Superior temporal gyrus (tissue), 1 donor: ENCODE results near the gene SLC26A11.
"Not testable (repeated sequence)": the region's sequence is repeated elsewhere in the genome, so short reads cannot be mapped to it uniquely, and the experiment has no call there.

Experiments used
- DNase-seq: peaks from one replicate; pipeline ENCODE4 v3.0.0-alpha.2; 2016; ENCODE audit errors: extremely low spot score

The SLC26A11 gene

GRCh38 chr17:80243526-80244433 lies 23.6 kb downstream of the SLC26A11 start:
- DNase-seq: no peak

DNA sequence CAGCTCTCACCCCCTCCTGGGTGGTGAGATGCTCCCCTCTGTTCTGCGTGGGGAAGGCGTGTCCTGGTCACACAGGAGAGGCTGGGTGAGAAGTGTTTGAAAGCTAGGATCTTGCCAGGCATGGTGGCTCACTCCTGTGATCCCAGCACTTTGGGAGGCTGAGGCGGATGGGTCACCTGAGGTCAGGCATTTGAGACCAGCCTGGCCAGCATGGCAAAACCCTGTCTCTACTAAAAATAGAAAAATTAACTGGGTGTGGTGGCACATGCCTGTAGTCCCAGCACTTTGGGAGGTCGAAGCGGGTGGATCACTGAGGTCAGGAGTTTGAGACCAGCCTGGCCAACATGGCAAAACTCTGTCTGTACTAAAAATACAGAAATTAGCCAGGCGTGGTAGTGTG lies 24.2 kb downstream of the SLC26A11 start:
- not testable (repeated sequence) for DNase-seq

GRCh38 chr17:80244871-80245509 lies 24.8 kb downstream of the SLC26A11 start:
- no peak for DNase-seq

DNA sequence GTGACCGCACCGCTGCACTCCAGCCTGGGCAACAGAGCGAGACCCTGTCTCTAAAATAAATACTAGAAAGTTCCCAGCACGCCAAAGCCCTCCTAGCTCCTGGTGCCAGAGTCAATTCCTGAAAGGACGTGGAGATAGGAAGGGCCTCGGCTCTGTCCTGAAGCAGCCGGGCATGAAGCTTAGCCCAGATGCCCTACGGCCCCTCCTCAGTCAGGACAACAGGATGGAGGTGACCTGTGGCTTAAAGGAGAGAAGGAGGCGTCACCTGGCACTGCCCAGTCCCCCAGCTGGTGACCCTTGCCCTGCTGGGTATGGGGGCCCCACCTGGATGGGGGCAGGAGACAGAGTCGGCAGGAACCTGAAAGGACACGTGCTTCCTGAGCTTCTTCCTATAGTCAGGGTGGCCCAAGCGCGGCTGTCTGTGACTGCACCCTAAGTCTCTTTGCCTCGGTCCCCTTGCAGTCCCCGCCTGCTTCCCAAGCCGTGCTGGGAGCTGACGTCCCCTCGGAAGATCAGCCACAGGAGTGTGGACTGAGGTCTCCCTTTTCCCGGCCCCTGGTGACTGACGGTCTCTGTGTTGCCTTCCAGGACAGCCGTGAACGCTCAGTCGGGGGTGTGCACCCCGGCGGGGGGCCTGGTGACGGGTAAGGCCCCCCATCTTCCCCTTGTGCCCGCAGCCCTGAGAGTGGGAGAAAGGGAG lies 25.5 kb downstream of the SLC26A11 start:
- no peak for DNase-seq

DNA sequence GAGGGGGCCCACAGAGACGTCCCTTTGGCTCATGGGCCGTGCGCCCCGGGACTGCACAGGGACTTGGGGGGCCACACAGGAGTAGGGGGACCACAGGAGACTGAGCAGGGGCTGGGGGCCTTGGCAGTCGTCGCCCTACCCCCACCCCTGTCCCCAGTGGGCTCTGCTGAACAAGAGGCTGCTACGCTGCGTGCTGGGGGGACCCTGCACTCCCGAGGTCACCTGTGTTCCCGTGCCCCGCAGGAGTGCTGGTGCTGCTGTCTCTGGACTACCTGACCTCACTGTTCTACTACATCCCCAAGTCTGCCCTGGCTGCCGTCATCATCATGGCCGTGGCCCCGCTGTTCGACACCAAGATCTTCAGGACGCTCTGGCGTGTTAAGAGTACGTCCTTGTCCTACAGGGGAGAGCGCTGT lies 26.0 kb downstream of the SLC26A11 start:
- DNase-seq: no peak

DNA sequence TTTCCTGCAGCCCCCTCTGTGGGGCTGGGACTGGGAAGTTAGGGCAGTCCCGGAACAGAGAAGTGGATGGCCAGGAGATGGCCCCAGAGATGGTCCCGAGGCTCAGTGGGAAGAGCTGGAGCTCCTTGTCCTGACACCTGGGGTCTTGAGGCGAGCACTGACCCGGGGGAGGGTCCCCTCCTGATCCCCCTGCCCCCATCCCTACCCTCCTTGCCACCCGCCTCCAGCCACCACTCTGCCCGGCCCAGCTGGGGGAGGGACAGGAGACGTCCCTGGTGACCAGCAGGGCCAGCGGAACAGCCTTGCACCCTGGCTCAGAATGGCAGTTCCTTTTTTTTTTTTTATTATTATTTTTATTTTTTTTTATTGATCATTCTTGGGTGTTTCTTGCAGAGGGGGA lies 26.5 kb downstream of the SLC26A11 start:
- DNase-seq: no peak

GRCh38 chr17:80247561-80247960 lies 27.3 kb downstream of the SLC26A11 start:
- DNase-seq: no peak

DNA sequence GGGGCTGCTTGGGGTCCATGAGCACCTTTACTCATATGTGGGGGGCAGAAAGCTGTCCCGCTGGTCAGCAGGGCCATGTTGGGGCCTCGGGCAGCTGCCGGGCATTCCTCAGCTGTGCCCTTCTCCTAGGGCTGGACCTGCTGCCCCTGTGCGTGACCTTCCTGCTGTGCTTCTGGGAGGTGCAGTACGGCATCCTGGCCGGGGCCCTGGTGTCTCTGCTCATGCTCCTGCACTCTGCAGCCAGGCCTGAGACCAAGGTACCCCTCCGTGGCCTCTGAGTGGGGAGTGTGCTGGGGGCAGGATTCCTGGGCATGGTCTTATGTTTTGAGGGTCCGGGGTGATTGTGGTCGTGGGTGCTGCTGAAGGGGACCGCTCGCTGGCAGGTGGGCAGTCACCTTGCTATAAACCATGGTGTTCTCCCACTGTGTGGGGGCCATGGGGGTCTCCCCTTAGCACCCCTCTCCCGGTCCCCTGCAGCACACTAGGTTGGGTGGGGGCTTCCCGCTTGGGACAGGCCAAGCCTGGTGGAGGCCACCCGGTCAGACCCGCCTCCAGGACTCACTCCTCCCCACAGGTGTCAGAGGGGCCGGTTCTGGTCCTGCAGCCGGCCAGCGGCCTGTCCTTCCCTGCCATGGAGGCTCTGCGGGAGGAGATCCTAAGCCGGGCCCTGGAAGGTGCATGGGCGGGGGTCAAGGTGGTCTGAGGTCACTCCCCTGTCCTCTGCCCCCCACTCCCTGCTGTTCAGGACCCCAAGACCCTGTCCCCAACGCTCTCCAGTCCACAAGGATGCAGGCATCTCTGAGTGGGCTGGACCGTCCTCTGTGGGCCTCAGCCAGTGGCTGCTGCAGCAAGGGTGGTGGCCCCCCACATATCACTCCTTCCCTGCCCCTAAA lies 28.0 kb downstream of the SLC26A11 start:
- no peak for DNase-seq

DNA sequence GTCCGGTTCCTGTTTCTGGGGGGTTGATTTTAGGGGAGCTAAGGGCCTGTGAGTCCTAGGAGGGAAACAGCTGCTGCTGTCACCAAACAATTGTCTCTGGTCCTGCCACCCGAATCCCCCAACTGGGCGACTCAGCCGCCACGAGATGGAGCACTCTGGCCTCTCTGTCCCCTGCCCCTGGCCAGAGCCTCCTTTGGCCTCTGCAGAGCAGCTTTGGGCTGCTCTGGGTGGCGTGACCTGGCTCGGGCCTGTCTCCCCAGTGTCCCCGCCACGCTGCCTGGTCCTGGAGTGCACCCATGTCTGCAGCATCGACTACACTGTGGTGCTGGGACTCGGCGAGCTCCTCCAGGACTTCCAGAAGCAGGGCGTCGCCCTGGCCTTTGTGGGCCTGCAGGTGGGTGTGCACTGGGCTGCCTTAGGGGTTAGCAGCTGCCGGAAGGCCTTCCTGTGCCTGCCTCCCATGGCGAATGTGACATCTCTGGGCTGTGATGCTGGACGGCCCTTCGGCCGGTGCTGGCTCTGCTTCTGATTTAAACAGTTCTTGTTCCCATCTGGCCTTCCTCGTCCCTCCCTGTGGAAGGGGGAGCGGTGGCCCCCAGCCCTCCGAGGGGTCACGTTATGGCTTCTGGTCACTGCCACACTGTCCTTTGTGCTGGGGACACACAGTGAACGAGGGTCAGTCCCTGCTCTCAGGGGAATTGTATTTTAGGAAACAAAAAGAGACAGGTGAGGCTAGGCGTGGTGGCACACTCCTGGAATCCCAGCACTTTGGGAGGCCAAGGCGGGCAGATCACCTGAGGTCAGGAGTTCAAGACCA lies 28.9 kb downstream of the SLC26A11 start:
- no peak for DNase-seq

DNA sequence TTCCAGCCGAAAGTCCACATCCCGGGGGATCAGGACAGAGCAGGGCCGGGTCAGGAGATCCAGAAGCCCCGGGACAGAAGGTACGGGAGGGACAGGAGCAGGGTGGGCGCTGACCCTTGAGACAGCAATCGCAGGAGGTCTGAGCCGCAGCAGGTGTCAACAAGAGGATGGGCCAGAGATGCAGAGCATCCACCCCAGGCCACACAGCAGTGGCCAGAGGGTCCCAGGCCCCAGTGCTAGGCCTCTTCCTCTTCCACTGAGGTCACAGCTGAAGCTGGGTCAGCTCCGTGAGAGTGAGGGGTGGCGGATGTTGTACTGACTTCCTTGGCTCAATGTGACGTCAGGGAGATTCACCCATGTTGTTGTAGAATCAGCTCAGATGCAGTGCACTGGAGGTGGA lies 31.7 kb downstream of the SLC26A11 start:
- no peak for DNase-seq

DNA sequence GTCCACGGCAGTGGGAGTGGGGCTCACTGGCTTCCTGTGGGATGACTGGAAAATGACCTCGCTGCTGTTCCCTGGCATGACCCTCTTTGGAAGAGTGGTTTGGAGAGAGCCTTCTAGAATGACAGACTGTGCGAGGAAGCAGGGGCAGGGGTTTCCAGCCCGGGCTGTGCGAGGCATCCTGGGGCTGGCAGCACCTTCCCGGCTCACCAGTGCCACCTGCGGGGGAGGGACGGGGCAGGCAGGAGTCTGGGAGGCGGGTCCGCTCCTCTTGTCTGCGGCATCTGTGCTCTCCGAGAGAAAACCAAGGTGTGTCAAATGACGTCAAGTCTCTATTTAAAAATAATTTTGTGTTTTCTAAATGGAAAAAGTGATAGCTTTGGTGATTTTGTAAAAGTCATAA lies 32.6 kb downstream of the SLC26A11 start:
- no peak for DNase-seq

- no peak for DNase-seq
Measured at GRCh38 chr17:80253631-80254395, 33.6 kb downstream of the SLC26A11 start.

- DNase-seq: no peak
Measured at GRCh38 chr17:80254396-80255251, 34.4 kb downstream of the SLC26A11 start.

DNA sequence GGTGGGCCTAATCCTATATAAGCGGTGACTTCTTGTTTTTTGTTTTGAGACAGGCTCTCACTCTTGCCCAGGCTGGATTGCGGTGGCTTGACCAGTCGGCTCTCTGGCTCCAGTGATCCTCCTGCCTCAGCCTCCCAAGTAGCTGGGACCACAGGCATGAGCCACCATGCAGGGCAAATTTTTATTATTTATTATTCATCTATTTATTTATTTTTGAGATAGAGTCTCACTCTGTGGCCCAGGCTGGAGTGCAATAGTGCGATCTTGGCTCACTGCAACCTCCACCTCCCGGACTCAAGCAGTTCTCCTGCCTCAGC lies 35.8 kb downstream of the SLC26A11 start:
- no peak for DNase-seq

GRCh38 chr17:80257716-80258213 lies 37.5 kb downstream of the SLC26A11 start:
- no peak for DNase-seq

GRCh38 chr17:80258296-80258695 lies 38.1 kb downstream of the SLC26A11 start:
- not testable (repeated sequence) for DNase-seq

- no peak for DNase-seq
Measured at GRCh38 chr17:80259457-80260068, 39.3 kb downstream of the SLC26A11 start.

DNA sequence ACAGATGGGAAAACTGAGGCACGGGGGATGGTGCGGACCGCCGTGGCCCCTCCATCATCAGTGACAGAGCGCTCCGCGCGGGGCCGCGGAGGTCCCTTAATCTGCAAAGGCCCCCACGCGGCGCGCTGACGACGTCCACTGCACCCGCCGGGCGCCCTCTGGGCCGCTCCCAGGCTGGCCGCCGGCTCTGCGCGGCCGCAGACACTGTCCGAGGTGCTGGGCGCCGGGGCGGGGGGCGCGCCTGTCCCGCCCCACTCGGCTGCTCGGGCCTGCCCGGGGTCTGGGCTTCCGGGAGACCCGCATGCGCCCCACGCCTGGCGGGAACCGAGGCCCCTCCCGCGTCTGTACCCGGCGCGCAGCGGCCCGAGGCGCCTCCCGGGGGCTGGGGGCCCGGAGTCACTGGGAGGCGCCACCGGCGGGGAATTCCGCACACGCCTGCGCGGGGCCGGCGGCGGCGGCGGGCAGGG lies 39.9 kb downstream of the SLC26A11 start:
- DNase-seq: no peak
